Measurements from ENCODE around the gene MPRIP. TPM values are rescaled to one million over a fixed set of nuclear protein-coding genes. Genes with fewer than 3 reads are reported as not detected.

Gene MPRIP
- total RNA-seq, 1 donor: 62.9 TPM

- H3K9me3 ChIP-seq (ENCODE audit: low read depth, low read length): no peaks in the 10 kb centered on the region
- no peaks in the 10 kb centered on the region for H3K27me3 ChIP-seq (ENCODE audit: insufficient read depth, low read length)
- H3K4me1 ChIP-seq (ENCODE audit: insufficient read depth, low read length): peaks cover 36% of the 10 kb centered on the region
- no peak overlapping the region for H3K4me3 ChIP-seq (ENCODE audit: low read length)
Observed at GRCh38 chr17:17105976-17106375, 63.7 kb downstream of the MPRIP start.

GRCh38 chr17:17106756-17107155 lies 64.5 kb downstream of the MPRIP start:
- peaks cover 40% of the 10 kb centered on the region for H3K4me1 ChIP-seq (ENCODE audit: insufficient read depth, low read length)

GRCh38 chr17:17107281-17107680 lies 65.0 kb downstream of the MPRIP start:
- Histone ChIP-seq H3K4me3 (ENCODE audit: low read length) (no peak overlapping the region), H3K27me3 (ENCODE audit: insufficient read depth, low read length) (no peaks in the 10 kb centered on the region), H3K4me1 (ENCODE audit: insufficient read depth, low read length) (peaks cover 40% of the 10 kb centered on the region), H3K9me3 (ENCODE audit: low read depth, low read length) (no peaks in the 10 kb centered on the region)

More at GRCh38 chr17:17106756-17107155, 64.5 kb downstream of the MPRIP start:
- Histone ChIP-seq H3K9me3 (ENCODE audit: low read depth, low read length) (no peaks in the 10 kb centered on the region), H3K4me3 (ENCODE audit: low read length) (no peak overlapping the region), H3K27me3 (ENCODE audit: insufficient read depth, low read length) (no peaks in the 10 kb centered on the region)

- Histone ChIP-seq H3K27me3 (ENCODE audit: insufficient read depth, low read length) (no peaks in the 10 kb centered on the region), H3K4me1 (ENCODE audit: insufficient read depth, low read length) (peaks cover 40% of the 10 kb centered on the region), H3K9me3 (ENCODE audit: low read depth, low read length) (no peaks in the 10 kb centered on the region), H3K4me3 (ENCODE audit: low read length) (no peak overlapping the region)
Observed at GRCh38 chr17:17107891-17108431, 65.7 kb downstream of the MPRIP start.

GRCh38 chr17:17108451-17109049 lies 66.3 kb downstream of the MPRIP start:
- Histone ChIP-seq H3K4me3 (ENCODE audit: low read length) (no peak overlapping the region), H3K27me3 (ENCODE audit: insufficient read depth, low read length) (no peaks in the 10 kb centered on the region), H3K4me1 (ENCODE audit: insufficient read depth, low read length) (peaks cover 40% of the 10 kb centered on the region), H3K9me3 (ENCODE audit: low read depth, low read length) (no peaks in the 10 kb centered on the region)

GRCh38 chr17:17109256-17109655 lies 67.0 kb downstream of the MPRIP start:
- Histone ChIP-seq H3K9me3 (ENCODE audit: low read depth, low read length) (no peaks in the 10 kb centered on the region), H3K4me1 (ENCODE audit: insufficient read depth, low read length) (peaks cover 40% of the 10 kb centered on the region), H3K27me3 (ENCODE audit: insufficient read depth, low read length) (no peaks in the 10 kb centered on the region), H3K4me3 (ENCODE audit: low read length) (no peak overlapping the region)

GRCh38 chr17:17109907-17110306 lies 67.7 kb downstream of the MPRIP start:
- Histone ChIP-seq H3K4me1 (ENCODE audit: insufficient read depth, low read length) (peaks cover 46% of the 10 kb centered on the region), H3K4me3 (ENCODE audit: low read length) (no peak overlapping the region), H3K27me3 (ENCODE audit: insufficient read depth, low read length) (no peaks in the 10 kb centered on the region), H3K9me3 (ENCODE audit: low read depth, low read length) (no peaks in the 10 kb centered on the region)

GRCh38 chr17:17110520-17110919 lies 68.3 kb downstream of the MPRIP start:
- H3K4me1 ChIP-seq (ENCODE audit: insufficient read depth, low read length): peaks cover 52% of the 10 kb centered on the region
- H3K4me3 ChIP-seq (ENCODE audit: low read length): no peak overlapping the region
- H3K9me3 ChIP-seq (ENCODE audit: low read depth, low read length): no peaks in the 10 kb centered on the region
- no peaks in the 10 kb centered on the region for H3K27me3 ChIP-seq (ENCODE audit: insufficient read depth, low read length)

- no peaks in the 10 kb centered on the region for H3K9me3 ChIP-seq (ENCODE audit: low read depth, low read length)
- H3K4me3 ChIP-seq (ENCODE audit: low read length): no peak overlapping the region
- H3K27me3 ChIP-seq (ENCODE audit: insufficient read depth, low read length): no peaks in the 10 kb centered on the region
- peaks cover 52% of the 10 kb centered on the region for H3K4me1 ChIP-seq (ENCODE audit: insufficient read depth, low read length)
Observed at GRCh38 chr17:17111401-17112393, 69.4 kb downstream of the MPRIP start.

GRCh38 chr17:17112628-17113200 lies 70.5 kb downstream of the MPRIP start:
- Histone ChIP-seq H3K27me3 (ENCODE audit: insufficient read depth, low read length) (no peaks in the 10 kb centered on the region), H3K9me3 (ENCODE audit: low read depth, low read length) (no peaks in the 10 kb centered on the region), H3K4me3 (ENCODE audit: low read length) (no peak overlapping the region), H3K4me1 (ENCODE audit: insufficient read depth, low read length) (peaks cover 49% of the 10 kb centered on the region)

- Histone ChIP-seq H3K4me1 (ENCODE audit: insufficient read depth, low read length) (peaks cover 49% of the 10 kb centered on the region), H3K27me3 (ENCODE audit: insufficient read depth, low read length) (no peaks in the 10 kb centered on the region), H3K4me3 (ENCODE audit: low read length) (no peak overlapping the region), H3K9me3 (ENCODE audit: low read depth, low read length) (no peaks in the 10 kb centered on the region)
Observed at GRCh38 chr17:17114592-17115225, 72.5 kb downstream of the MPRIP start.

GRCh38 chr17:17115620-17116019 lies 73.4 kb downstream of the MPRIP start:
- peaks cover 49% of the 10 kb centered on the region for H3K4me1 ChIP-seq (ENCODE audit: insufficient read depth, low read length)
- H3K9me3 ChIP-seq (ENCODE audit: low read depth, low read length): no peaks in the 10 kb centered on the region
- H3K4me3 ChIP-seq (ENCODE audit: low read length): no peak overlapping the region
- H3K27me3 ChIP-seq (ENCODE audit: insufficient read depth, low read length): no peaks in the 10 kb centered on the region

GRCh38 chr17:17116406-17116805 lies 74.1 kb downstream of the MPRIP start:
- Histone ChIP-seq H3K9me3 (ENCODE audit: low read depth, low read length) (no peaks in the 10 kb centered on the region), H3K4me1 (ENCODE audit: insufficient read depth, low read length) (peaks cover 44% of the 10 kb centered on the region)

GRCh38 chr17:17117923-17118322 lies 75.7 kb downstream of the MPRIP start:
- H3K27me3 ChIP-seq (ENCODE audit: insufficient read depth, low read length): no peaks in the 10 kb centered on the region
- H3K9me3 ChIP-seq (ENCODE audit: low read depth, low read length): no peaks in the 10 kb centered on the region
- H3K4me1 ChIP-seq (ENCODE audit: insufficient read depth, low read length): peaks cover 45% of the 10 kb centered on the region
- H3K4me3 ChIP-seq (ENCODE audit: low read length): no peak overlapping the region

More at GRCh38 chr17:17116406-17116805, 74.1 kb downstream of the MPRIP start:
- Histone ChIP-seq H3K4me3 (ENCODE audit: low read length) (no peak overlapping the region), H3K27me3 (ENCODE audit: insufficient read depth, low read length) (no peaks in the 10 kb centered on the region)

Data from mononuclear cell (primary cell).